Central memory CD4-positive, alpha-beta T cell (primary cell): Measurements from ENCODE around the gene GPR158.

Experiments used
- DNase-seq: peaks from one replicate; pipeline ENCODE4 v3.0.0; 2022

GPR158 gene

GRCh38 chr10:25441270-25441669, 266.5 kb downstream of the GPR158 start:
- DNase-seq, result no peak

- no peak for DNase-seq
Observed at GRCh38 chr10:25444266-25444665, 269.5 kb downstream of the GPR158 start.

- DNase-seq, result no peak
Observed at GRCh38 chr10:25451401-25451800, 276.6 kb downstream of the GPR158 start.

- no peak for DNase-seq
Observed at GRCh38 chr10:25453619-25454018, 278.8 kb downstream of the GPR158 start.

GRCh38 chr10:25455980-25456567, 281.3 kb downstream of the GPR158 start:
- no peak for DNase-seq

- no peak for DNase-seq
Observed at GRCh38 chr10:25457552-25457951, 282.8 kb downstream of the GPR158 start.

- no peak for DNase-seq
Observed at GRCh38 chr10:25465582-25466372, 291.0 kb downstream of the GPR158 start.

- no peak for DNase-seq
Observed at GRCh38 chr10:25467881-25468280, 293.1 kb downstream of the GPR158 start.

GRCh38 chr10:25481467-25481866, 306.7 kb downstream of the GPR158 start:
- no peak for DNase-seq

GRCh38 chr10:25483999-25484398, 309.2 kb downstream of the GPR158 start:
- no peak for DNase-seq

- DNase-seq, result no peak
Observed at GRCh38 chr10:25487266-25487665, 312.5 kb downstream of the GPR158 start.

GRCh38 chr10:25492040-25492439, 317.2 kb downstream of the GPR158 start:
- no peak for DNase-seq

- DNase-seq, result no peak
Observed at GRCh38 chr10:25492680-25493079, 317.9 kb downstream of the GPR158 start.

GRCh38 chr10:25493122-25493893, 318.5 kb downstream of the GPR158 start:
- no peak for DNase-seq

GRCh38 chr10:25497246-25497645, 322.4 kb downstream of the GPR158 start:
- DNase-seq, result no peak

GRCh38 chr10:25498645-25499044, 323.8 kb downstream of the GPR158 start:
- DNase-seq, result no peak

GRCh38 chr10:25501912-25502311, 327.1 kb downstream of the GPR158 start:
- no peak for DNase-seq

- no peak for DNase-seq
Observed at GRCh38 chr10:25502453-25502852, 327.7 kb downstream of the GPR158 start.

- no peak for DNase-seq
Observed at GRCh38 chr10:25504306-25504705, 329.5 kb downstream of the GPR158 start.

- no peak for DNase-seq
Observed at GRCh38 chr10:25504838-25505237, 330.0 kb downstream of the GPR158 start.

- DNase-seq, result no peak
Observed at GRCh38 chr10:25505466-25505865, 330.7 kb downstream of the GPR158 start.

GRCh38 chr10:25506821-25507335, 332.1 kb downstream of the GPR158 start:
- no peak for DNase-seq

- no peak for DNase-seq
Observed at GRCh38 chr10:25508112-25508815, 333.5 kb downstream of the GPR158 start.
